HCT116 (cell line): Measurements from ENCODE around the gene CINP.

ENCODE experiments used
- ZNF274 ChIP-seq: fragments of 200-500 bp; sonication (Bioruptor generic); IDR thresholded peaks from 2 replicates; pipeline ENCODE4 v1.6.1; 2014; ENCODE audit warnings: mild to moderate bottlenecking, low read depth, low read length, inconsistent platforms
- TF ChIP-seq, protein P1 (sequence below): IDR thresholded peaks from 2 replicates; pipeline ENCODE4 v1.6.1; 2012

DNA sequence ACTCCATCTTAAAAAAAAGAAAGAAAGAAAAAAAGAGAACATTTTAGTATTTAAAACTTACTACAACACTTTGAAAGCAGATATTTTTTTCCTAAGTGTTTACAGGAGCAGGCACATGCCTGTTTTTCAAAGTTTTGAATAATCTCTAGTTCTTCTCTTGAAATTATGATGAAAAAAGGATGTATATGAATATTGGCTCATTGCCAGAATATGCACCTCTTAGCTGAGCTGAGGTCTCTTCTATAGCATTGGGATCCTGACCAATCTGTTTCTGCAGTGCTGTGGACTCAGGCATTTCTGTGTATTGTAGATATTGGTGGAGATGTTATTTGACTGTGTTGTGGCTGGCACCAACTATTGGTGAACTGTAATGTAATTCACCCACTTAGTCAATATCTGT, 15.0 kb upstream of the CINP start:
- TF ChIP-seq, protein P1, sequence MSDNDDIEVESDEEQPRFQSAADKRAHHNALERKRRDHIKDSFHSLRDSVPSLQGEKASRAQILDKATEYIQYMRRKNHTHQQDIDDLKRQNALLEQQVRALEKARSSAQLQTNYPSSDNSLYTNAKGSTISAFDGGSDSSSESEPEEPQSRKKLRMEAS, result no peak
- TF ChIP-seq ZNF274, result no peak
